ENCODE data around the gene TTC16. TPM values are rescaled to one million over a fixed set of nuclear protein-coding genes. Genes with fewer than 3 reads are reported as not detected.

Gene TTC16
- total and polyA plus RNA-seq, 7 donors, result 0.01 to 0.10 (median 0.03) TPM; not detected in 4

DNA sequence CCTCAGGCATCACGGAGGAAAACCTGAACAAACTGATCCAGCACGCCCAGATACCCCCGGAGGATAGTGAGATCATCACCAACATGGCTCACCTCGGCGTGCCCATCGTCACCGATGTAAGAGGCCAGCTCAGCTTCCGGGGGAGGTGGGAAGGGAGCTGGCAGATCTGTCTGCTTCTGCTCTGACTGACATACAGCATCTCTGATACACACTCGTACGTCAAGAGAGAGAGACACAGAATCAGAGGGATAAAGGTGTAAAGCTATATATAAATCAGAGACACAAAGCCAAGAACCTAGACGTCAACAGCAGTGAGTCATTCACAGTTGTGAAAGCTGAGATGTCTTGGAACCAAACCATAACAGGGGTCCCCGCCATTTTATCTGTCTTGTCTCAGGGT is 39.2 kb upstream of the TTC16 start:
- H3K36me3 ChIP-seq (ENCODE audit: insufficient read depth in 1 of 2, low read depth in 1 of 2), result peaks cover 0 to 78% of the 10 kb centered on the region in 2 donors
- ATAC-seq (peak; percentile 87 to 94 (median 88)), DNase-seq (no peak)
- no peaks in the 10 kb centered on the region for H3K27me3 ChIP-seq (ENCODE audit: insufficient read depth in 3 of 3, low read length in 2 of 3)
- no peaks in the 10 kb centered on the region for H3K9me3 ChIP-seq
- H3K4me1 ChIP-seq, result peaks cover 4% of the 10 kb centered on the region
- H3K27ac ChIP-seq, result no peak overlapping the region
- TF ChIP-seq, protein P1, sequence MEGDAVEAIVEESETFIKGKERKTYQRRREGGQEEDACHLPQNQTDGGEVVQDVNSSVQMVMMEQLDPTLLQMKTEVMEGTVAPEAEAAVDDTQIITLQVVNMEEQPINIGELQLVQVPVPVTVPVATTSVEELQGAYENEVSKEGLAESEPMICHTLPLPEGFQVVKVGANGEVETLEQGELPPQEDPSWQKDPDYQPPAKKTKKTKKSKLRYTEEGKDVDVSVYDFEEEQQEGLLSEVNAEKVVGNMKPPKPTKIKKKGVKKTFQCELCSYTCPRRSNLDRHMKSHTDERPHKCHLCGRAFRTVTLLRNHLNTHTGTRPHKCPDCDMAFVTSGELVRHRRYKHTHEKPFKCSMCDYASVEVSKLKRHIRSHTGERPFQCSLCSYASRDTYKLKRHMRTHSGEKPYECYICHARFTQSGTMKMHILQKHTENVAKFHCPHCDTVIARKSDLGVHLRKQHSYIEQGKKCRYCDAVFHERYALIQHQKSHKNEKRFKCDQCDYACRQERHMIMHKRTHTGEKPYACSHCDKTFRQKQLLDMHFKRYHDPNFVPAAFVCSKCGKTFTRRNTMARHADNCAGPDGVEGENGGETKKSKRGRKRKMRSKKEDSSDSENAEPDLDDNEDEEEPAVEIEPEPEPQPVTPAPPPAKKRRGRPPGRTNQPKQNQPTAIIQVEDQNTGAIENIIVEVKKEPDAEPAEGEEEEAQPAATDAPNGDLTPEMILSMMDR (IDR thresholded peaks at IDR 0.05), result no peak
- WGBS, 3 donors, result 64 to 71% (median 68%) methylated on average over 12 of the region's 12 CpGs
- no peak overlapping the region for H3K4me3 ChIP-seq
- intact Hi-C loops (cut with DNase I), result no loop called here

DNA sequence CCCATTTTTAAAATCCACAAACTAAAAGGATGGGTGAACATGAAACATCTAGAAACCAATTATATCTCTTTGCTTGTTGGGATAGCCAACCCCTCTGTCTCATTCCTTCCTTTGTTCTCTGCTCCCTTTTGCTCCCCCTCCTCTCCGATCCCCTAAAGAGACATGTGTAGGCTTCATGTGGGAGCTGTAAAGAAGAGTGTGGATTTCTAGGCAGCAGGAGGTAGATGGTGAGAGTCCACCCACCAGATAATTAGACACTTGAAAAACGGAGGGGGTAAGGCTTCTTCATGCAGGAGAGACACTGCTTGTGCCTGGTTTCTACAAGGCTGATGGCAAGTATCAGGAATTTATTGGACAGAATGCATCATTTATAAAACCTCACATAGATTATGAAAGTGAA is 36.4 kb upstream of the TTC16 start:
- Histone ChIP-seq H3K27me3 (ENCODE audit: insufficient read depth in 3 of 3, low read length in 2 of 3) (no peaks in the 10 kb centered on the region), H3K36me3 (ENCODE audit: insufficient read depth in 1 of 2, low read depth in 1 of 2) (peaks cover 0 to 57% of the 10 kb centered on the region in 2 donors), H3K4me1 (peaks cover 14% of the 10 kb centered on the region), H3K9me3 (no peaks in the 10 kb centered on the region), H3K4me3 (no peak overlapping the region), H3K27ac (no peak overlapping the region)
- intact Hi-C loops (cut with DNase I), result no loop called here
- 86 to 95% (median 90%) methylated on average over 2 of the region's 2 CpGs for WGBS, 3 donors
- DNase-seq, result no peak
- no peak for ATAC-seq
- TF ChIP-seq, protein P1 (IDR thresholded peaks at IDR 0.05), result no peak

DNA sequence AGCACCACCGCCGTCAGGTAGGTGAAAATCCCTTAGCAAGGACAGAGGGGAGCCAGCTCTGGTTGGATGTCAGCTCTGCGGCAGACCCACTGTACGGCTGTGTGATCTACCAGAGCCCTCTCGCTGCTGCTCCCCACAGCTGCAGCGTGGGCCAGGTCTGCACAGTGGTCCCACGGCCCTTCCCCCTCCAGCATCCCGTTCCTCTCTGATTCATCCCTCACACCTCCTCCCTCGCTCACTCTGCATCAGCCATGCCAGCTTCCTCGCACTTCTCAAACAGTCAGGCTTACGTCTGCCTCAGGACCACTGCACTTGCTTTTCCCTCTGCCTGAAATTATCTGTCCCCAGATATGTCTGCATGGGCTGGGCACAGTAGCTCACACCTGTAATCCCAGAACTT is 35.7 kb upstream of the TTC16 start:
- Histone ChIP-seq H3K27ac (no peak overlapping the region), H3K9me3 (no peaks in the 10 kb centered on the region), H3K4me1 (peaks cover 14% of the 10 kb centered on the region), H3K36me3 (ENCODE audit: insufficient read depth in 1 of 2, low read depth in 1 of 2) (peaks cover 0 to 56% of the 10 kb centered on the region in 2 donors), H3K27me3 (ENCODE audit: insufficient read depth in 3 of 3, low read length in 2 of 3) (no peaks in the 10 kb centered on the region), H3K4me3 (no peak overlapping the region)
- WGBS, 3 donors, result 91 to 97% (median 91%) methylated on average over 11 of the region's 11 CpGs
- TF ChIP-seq, protein P1 (IDR thresholded peaks at IDR 0.05), result no peak
- intact Hi-C loops (cut with DNase I), result no loop called here
- DNase-seq (no peak), ATAC-seq (no peak)

DNA sequence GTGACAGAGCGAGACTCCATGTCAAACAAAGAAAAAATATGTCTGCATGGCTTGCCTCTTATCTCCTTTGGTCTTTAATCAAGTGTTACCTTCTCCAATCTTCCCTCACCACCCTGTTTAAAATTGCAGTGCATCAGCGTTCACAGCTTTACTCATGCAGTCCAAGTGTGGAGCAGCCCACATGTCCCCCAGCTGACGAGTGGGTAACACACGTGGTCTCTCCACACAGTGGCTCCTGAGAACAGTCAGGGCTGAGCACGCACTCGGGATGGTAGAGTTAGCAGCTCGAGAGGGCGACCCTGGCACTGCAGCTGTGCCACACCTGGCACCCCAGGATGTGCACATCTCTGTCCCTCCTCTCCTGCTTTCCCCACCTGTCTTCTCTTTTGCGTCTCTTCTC is 35.0 kb upstream of the TTC16 start:
- ATAC-seq (no peak), DNase-seq (no peak)
- 85 to 94% (median 91%) methylated on average over 9 of the region's 9 CpGs for WGBS, 3 donors
- H3K27me3 ChIP-seq (ENCODE audit: insufficient read depth in 3 of 3, low read length in 2 of 3), result no peaks in the 10 kb centered on the region
- intact Hi-C loops (cut with DNase I), result no loop called here
- no peak overlapping the region for H3K27ac ChIP-seq
- no peak overlapping the region for H3K4me3 ChIP-seq
- peaks cover 14% of the 10 kb centered on the region for H3K4me1 ChIP-seq
- peaks cover 0 to 50% of the 10 kb centered on the region in 2 donors for H3K36me3 ChIP-seq (ENCODE audit: insufficient read depth in 1 of 2, low read depth in 1 of 2)
- H3K9me3 ChIP-seq, result no peaks in the 10 kb centered on the region
- TF ChIP-seq, protein P1 (IDR thresholded peaks at IDR 0.05), result no peak

Measured in psoas muscle (tissue), 8 donors.